Epithelial cell of proximal tubule (primary cell): Measurements from ENCODE around the gene GRAMD1A. TPM values are rescaled to one million over a fixed set of nuclear protein-coding genes. Genes with fewer than 3 reads are reported as not detected.
A peak's percentile ranks its signal among the peaks of the same experiment; 100 is the strongest.

Source experiments
- DNase-seq: peaks from one replicate; pipeline ENCODE4 v3.0.0-alpha.2; 2011; ENCODE audit warnings: low read depth
- H3K4me3 ChIP-seq: 2 replicates; pipeline ENCODE4 v1.5.1; 2011; ENCODE audit warnings: low read depth, mild to moderate bottlenecking, low read length
- CTCF ChIP-seq: conservative IDR thresholded peaks from 2 replicates; pipeline ENCODE4 v1.5.1; 2012; ENCODE audit warnings: low read depth, mild to moderate bottlenecking, low read length
- total RNA-seq: library from RNA; depleted of rRNA; stranded (reverse); fragments of >200 nt; gene quantifications from 2 replicates; pipeline ENCODE4 v1.2.3, GENCODE V29; 2015

GRAMD1A gene
- total RNA-seq, 1 donor from 2014 or later = 67.7 TPM

GRCh38 chr19:35053667-35054293 is 53.7 kb downstream of the GRAMD1A start:
- DNase-seq = no peak
- TF ChIP-seq CTCF = no peak
- no peak overlapping the region for H3K4me3 ChIP-seq

GRCh38 chr19:35054626-35055025 is 54.5 kb downstream of the GRAMD1A start:
- H3K4me3 ChIP-seq = no peak overlapping the region
- DNase-seq = no peak
- no peak for TF ChIP-seq CTCF

- no peak for DNase-seq
These were observed 55.6 kb downstream of the GRAMD1A start for GRCh38 chr19:35055715-35056179.

GRCh38 chr19:35056513-35057063 is 56.5 kb downstream of the GRAMD1A start:
- H3K4me3 ChIP-seq = no peak overlapping the region
- no peak for DNase-seq
- TF ChIP-seq CTCF = no peak

More at GRCh38 chr19:35055715-35056179, 55.6 kb downstream of the GRAMD1A start:
- no peak overlapping the region for H3K4me3 ChIP-seq
- peak; percentile 48 for TF ChIP-seq CTCF

- no peak overlapping the region for H3K4me3 ChIP-seq
- DNase-seq = no peak
- TF ChIP-seq CTCF = no peak
These were observed 58.2 kb downstream of the GRAMD1A start for GRCh38 chr19:35058370-35058769.

- DNase-seq = no peak
- TF ChIP-seq CTCF = no peak
- no peak overlapping the region for H3K4me3 ChIP-seq
These were observed 59.1 kb downstream of the GRAMD1A start for GRCh38 chr19:35059006-35059798.
